ENCODE results near the gene HIBADH.

HIBADH gene

GRCh38 chr7:27662490-27663205 lies at the start of gene HIBADH:
Gene HIBADH (minus strand): TSS chr7:27662883. CDS start chr7:27662788, 95 bp downstream.
- no peaks in the 10 kb centered on the region; the same call in 1 of the 2 replicates for H3K27me3 ChIP-seq (ENCODE audit: control insufficient read depth, insufficient read depth, low read length)
- H3K9ac ChIP-seq (ENCODE audit: low read depth, low read length): peak within 1 kb of the TSS; percentile 91
- H3K4me3 ChIP-seq (ENCODE audit: low read depth, low read length): peak within 1 kb of the TSS; percentile 90
- H3K9me3 ChIP-seq (ENCODE audit: control insufficient read depth, insufficient read depth, low read length): no peaks in the 10 kb centered on the region
- H3K36me3 ChIP-seq (ENCODE audit: control insufficient read depth, insufficient read depth, low read length): peaks cover 5% of the 10 kb centered on the region; the same call in 1 of the 2 replicates
- peak within 1 kb of the TSS; percentile 87 for H3K27ac ChIP-seq (ENCODE audit: low read depth, low read length)
- H3K4me1 ChIP-seq (ENCODE audit: control insufficient read depth, insufficient read depth, low read length): no peaks in the 10 kb centered on the region

- Histone ChIP-seq H3K27ac (ENCODE audit: low read depth, low read length) (no peak overlapping the region), H3K27me3 (ENCODE audit: control insufficient read depth, insufficient read depth, low read length) (no peaks in the 10 kb centered on the region), H3K36me3 (ENCODE audit: control insufficient read depth, insufficient read depth, low read length) (no peaks in the 10 kb centered on the region), H3K4me1 (ENCODE audit: control insufficient read depth, insufficient read depth, low read length) (no peaks in the 10 kb centered on the region), H3K9me3 (ENCODE audit: control insufficient read depth, insufficient read depth, low read length) (no peaks in the 10 kb centered on the region), H3K9ac (ENCODE audit: low read depth, low read length) (no peak overlapping the region), H3K4me3 (ENCODE audit: low read depth, low read length) (no peak overlapping the region)
Measured at GRCh38 chr7:27712217-27712616, 49.5 kb upstream of the HIBADH start.

- no peaks in the 10 kb centered on the region for H3K27me3 ChIP-seq (ENCODE audit: control insufficient read depth, insufficient read depth, low read length)
- H3K4me3 ChIP-seq (ENCODE audit: low read depth, low read length): no peak overlapping the region
- H3K9me3 ChIP-seq (ENCODE audit: control insufficient read depth, insufficient read depth, low read length): no peaks in the 10 kb centered on the region
- no peak overlapping the region for H3K27ac ChIP-seq (ENCODE audit: low read depth, low read length)
- H3K9ac ChIP-seq (ENCODE audit: low read depth, low read length): no peak overlapping the region
- no peaks in the 10 kb centered on the region for H3K36me3 ChIP-seq (ENCODE audit: control insufficient read depth, insufficient read depth, low read length)
- no peaks in the 10 kb centered on the region for H3K4me1 ChIP-seq (ENCODE audit: control insufficient read depth, insufficient read depth, low read length)
Measured at GRCh38 chr7:27709137-27710075, 46.7 kb upstream of the HIBADH start.

GRCh38 chr7:27708485-27708884 lies 45.8 kb upstream of the HIBADH start:
- H3K4me3 ChIP-seq (ENCODE audit: low read depth, low read length): no peak overlapping the region
- H3K36me3 ChIP-seq (ENCODE audit: control insufficient read depth, insufficient read depth, low read length): no peaks in the 10 kb centered on the region
- no peaks in the 10 kb centered on the region for H3K27me3 ChIP-seq (ENCODE audit: control insufficient read depth, insufficient read depth, low read length)
- no peaks in the 10 kb centered on the region for H3K4me1 ChIP-seq (ENCODE audit: control insufficient read depth, insufficient read depth, low read length)
- no peaks in the 10 kb centered on the region for H3K9me3 ChIP-seq (ENCODE audit: control insufficient read depth, insufficient read depth, low read length)
- no peak overlapping the region for H3K27ac ChIP-seq (ENCODE audit: low read depth, low read length)
- H3K9ac ChIP-seq (ENCODE audit: low read depth, low read length): no peak overlapping the region

- H3K4me1 ChIP-seq (ENCODE audit: control insufficient read depth, insufficient read depth, low read length): no peaks in the 10 kb centered on the region
- H3K27ac ChIP-seq (ENCODE audit: low read depth, low read length): no peak overlapping the region
- no peak overlapping the region for H3K4me3 ChIP-seq (ENCODE audit: low read depth, low read length)
- H3K9me3 ChIP-seq (ENCODE audit: control insufficient read depth, insufficient read depth, low read length): no peaks in the 10 kb centered on the region
- H3K27me3 ChIP-seq (ENCODE audit: control insufficient read depth, insufficient read depth, low read length): no peaks in the 10 kb centered on the region
- no peaks in the 10 kb centered on the region for H3K36me3 ChIP-seq (ENCODE audit: control insufficient read depth, insufficient read depth, low read length)
- H3K9ac ChIP-seq (ENCODE audit: low read depth, low read length): no peak overlapping the region
Measured at GRCh38 chr7:27705200-27705594, 42.5 kb upstream of the HIBADH start.

- Histone ChIP-seq H3K4me3 (ENCODE audit: low read depth, low read length) (no peak overlapping the region), H3K27ac (ENCODE audit: low read depth, low read length) (no peak overlapping the region), H3K36me3 (ENCODE audit: control insufficient read depth, insufficient read depth, low read length) (no peaks in the 10 kb centered on the region), H3K9me3 (ENCODE audit: control insufficient read depth, insufficient read depth, low read length) (no peaks in the 10 kb centered on the region), H3K9ac (ENCODE audit: low read depth, low read length) (no peak overlapping the region), H3K27me3 (ENCODE audit: control insufficient read depth, insufficient read depth, low read length) (no peaks in the 10 kb centered on the region), H3K4me1 (ENCODE audit: control insufficient read depth, insufficient read depth, low read length) (no peaks in the 10 kb centered on the region)
Measured at GRCh38 chr7:27704422-27705199, 41.9 kb upstream of the HIBADH start.

- no peaks in the 10 kb centered on the region for H3K36me3 ChIP-seq (ENCODE audit: control insufficient read depth, insufficient read depth, low read length)
- H3K9me3 ChIP-seq (ENCODE audit: control insufficient read depth, insufficient read depth, low read length): no peaks in the 10 kb centered on the region
- no peak overlapping the region for H3K27ac ChIP-seq (ENCODE audit: low read depth, low read length)
- H3K9ac ChIP-seq (ENCODE audit: low read depth, low read length): no peak overlapping the region
- no peak overlapping the region for H3K4me3 ChIP-seq (ENCODE audit: low read depth, low read length)
- no peaks in the 10 kb centered on the region for H3K4me1 ChIP-seq (ENCODE audit: control insufficient read depth, insufficient read depth, low read length)
- H3K27me3 ChIP-seq (ENCODE audit: control insufficient read depth, insufficient read depth, low read length): no peaks in the 10 kb centered on the region
Measured at GRCh38 chr7:27703181-27703580, 40.5 kb upstream of the HIBADH start.

- H3K27ac ChIP-seq (ENCODE audit: low read depth, low read length): no peak overlapping the region
- H3K4me3 ChIP-seq (ENCODE audit: low read depth, low read length): no peak overlapping the region
- H3K4me1 ChIP-seq (ENCODE audit: control insufficient read depth, insufficient read depth, low read length): no peaks in the 10 kb centered on the region
- no peaks in the 10 kb centered on the region for H3K36me3 ChIP-seq (ENCODE audit: control insufficient read depth, insufficient read depth, low read length)
- H3K27me3 ChIP-seq (ENCODE audit: control insufficient read depth, insufficient read depth, low read length): no peaks in the 10 kb centered on the region
- no peak overlapping the region for H3K9ac ChIP-seq (ENCODE audit: low read depth, low read length)
- H3K9me3 ChIP-seq (ENCODE audit: control insufficient read depth, insufficient read depth, low read length): no peaks in the 10 kb centered on the region
Measured at GRCh38 chr7:27700501-27700900, 37.8 kb upstream of the HIBADH start.

GRCh38 chr7:27699751-27700150 lies 37.1 kb upstream of the HIBADH start:
- Histone ChIP-seq H3K4me1 (ENCODE audit: control insufficient read depth, insufficient read depth, low read length) (no peaks in the 10 kb centered on the region), H3K27me3 (ENCODE audit: control insufficient read depth, insufficient read depth, low read length) (no peaks in the 10 kb centered on the region), H3K27ac (ENCODE audit: low read depth, low read length) (no peak overlapping the region), H3K9ac (ENCODE audit: low read depth, low read length) (no peak overlapping the region), H3K36me3 (ENCODE audit: control insufficient read depth, insufficient read depth, low read length) (no peaks in the 10 kb centered on the region), H3K9me3 (ENCODE audit: control insufficient read depth, insufficient read depth, low read length) (no peaks in the 10 kb centered on the region), H3K4me3 (ENCODE audit: low read depth, low read length) (no peak overlapping the region)

- Histone ChIP-seq H3K4me1 (ENCODE audit: control insufficient read depth, insufficient read depth, low read length) (no peaks in the 10 kb centered on the region), H3K36me3 (ENCODE audit: control insufficient read depth, insufficient read depth, low read length) (no peaks in the 10 kb centered on the region), H3K9me3 (ENCODE audit: control insufficient read depth, insufficient read depth, low read length) (no peaks in the 10 kb centered on the region), H3K27ac (ENCODE audit: low read depth, low read length) (no peak overlapping the region), H3K4me3 (ENCODE audit: low read depth, low read length) (no peak overlapping the region), H3K27me3 (ENCODE audit: control insufficient read depth, insufficient read depth, low read length) (no peaks in the 10 kb centered on the region), H3K9ac (ENCODE audit: low read depth, low read length) (no peak overlapping the region)
Measured at GRCh38 chr7:27697861-27698430, 35.3 kb upstream of the HIBADH start.
